ENCODE results near the gene GCN1. TPM values are rescaled to one million over a fixed set of nuclear protein-coding genes. Genes with fewer than 3 reads are reported as not detected.
"Not testable (repeated sequence)": the region's sequence is repeated elsewhere in the genome, so short reads cannot be mapped to it uniquely, and the experiment has no call there.

The GCN1 gene
- total RNA-seq, 1 donor from 2014 or later: 73.9 TPM

DNA sequence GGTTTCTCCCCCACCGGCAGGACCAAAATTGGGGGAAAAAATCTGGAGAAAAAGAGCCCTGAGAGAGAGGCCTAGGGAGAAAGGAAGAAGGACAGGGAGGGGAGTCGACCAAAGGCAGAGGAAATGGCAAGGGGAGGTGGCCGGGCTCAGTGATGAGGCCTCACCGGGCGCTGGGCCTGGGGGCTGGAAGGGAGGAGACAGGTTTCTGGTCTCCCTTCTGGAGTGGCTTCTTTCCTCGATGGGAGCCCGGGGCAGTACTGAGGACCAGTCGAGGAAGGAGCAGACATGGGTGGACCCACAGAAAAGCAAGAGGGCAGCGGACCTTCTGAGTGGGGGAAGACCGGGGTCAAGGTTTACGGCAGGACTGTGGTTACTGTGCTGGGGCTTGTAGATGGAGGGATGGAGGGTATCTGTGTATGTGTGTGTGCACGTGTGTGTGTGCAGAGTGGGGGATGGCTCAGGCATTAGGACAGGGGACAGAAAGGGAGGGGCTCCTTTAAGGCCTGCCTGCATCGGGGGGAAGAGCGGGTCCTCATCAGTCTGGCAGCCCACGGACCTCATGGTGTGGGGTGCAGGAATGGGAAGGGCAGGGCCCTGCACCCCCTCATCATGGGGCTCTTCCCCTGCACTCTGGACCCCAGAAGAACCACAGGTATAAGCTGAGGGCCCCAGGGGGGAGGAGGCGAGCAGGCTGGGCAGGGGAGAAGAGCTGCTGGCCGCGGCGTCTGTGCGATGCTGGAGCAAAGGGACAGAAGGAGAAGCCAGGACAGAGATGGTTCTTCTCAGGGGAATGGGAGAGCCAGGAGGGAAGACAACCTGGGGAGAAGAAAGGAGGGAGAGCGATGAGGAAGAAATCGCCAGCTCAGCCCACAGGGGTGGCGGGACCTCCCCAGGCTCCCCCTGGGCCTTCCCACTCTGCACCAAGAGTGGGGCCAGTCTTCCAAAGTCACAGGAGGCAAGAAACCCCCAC, 21.5 kb upstream of the GCN1 start:
- TF ChIP-seq, protein P1, sequence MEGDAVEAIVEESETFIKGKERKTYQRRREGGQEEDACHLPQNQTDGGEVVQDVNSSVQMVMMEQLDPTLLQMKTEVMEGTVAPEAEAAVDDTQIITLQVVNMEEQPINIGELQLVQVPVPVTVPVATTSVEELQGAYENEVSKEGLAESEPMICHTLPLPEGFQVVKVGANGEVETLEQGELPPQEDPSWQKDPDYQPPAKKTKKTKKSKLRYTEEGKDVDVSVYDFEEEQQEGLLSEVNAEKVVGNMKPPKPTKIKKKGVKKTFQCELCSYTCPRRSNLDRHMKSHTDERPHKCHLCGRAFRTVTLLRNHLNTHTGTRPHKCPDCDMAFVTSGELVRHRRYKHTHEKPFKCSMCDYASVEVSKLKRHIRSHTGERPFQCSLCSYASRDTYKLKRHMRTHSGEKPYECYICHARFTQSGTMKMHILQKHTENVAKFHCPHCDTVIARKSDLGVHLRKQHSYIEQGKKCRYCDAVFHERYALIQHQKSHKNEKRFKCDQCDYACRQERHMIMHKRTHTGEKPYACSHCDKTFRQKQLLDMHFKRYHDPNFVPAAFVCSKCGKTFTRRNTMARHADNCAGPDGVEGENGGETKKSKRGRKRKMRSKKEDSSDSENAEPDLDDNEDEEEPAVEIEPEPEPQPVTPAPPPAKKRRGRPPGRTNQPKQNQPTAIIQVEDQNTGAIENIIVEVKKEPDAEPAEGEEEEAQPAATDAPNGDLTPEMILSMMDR (conservative IDR thresholded peaks at IDR 0.05; ENCODE audit: low read depth, low read length): no peak
- H3K4me3 ChIP-seq (ENCODE audit: low read depth, low read length): no peak overlapping the region

DNA sequence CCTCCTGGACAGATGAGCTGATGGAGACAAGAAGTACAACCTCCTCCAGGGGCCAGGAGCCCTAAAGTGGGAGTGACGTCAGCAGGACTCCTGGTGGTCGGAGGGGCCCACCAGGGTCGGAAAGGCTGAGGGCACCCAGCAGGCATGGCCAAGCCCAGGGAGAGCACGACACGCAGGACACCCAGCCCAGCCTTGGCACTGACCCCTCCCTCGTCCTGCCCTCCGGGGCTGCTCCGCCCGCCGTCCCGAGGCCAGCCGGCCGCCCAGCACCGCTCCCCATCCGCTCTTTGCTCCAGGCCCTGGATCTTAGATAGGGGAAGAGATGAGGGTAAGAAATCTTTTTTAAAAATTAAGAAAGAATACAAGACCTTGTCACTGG, 20.8 kb upstream of the GCN1 start:
- no peak for DNase-seq (ENCODE audit: low read depth)
- no peak overlapping the region for H3K4me3 ChIP-seq (ENCODE audit: low read depth, low read length)
- TF ChIP-seq, protein P1 (conservative IDR thresholded peaks at IDR 0.05; ENCODE audit: low read depth, low read length): no peak

More for the DNA sequence above, 21.5 kb upstream of the GCN1 start:
- DNase-seq (ENCODE audit: low read depth): no peak

DNA sequence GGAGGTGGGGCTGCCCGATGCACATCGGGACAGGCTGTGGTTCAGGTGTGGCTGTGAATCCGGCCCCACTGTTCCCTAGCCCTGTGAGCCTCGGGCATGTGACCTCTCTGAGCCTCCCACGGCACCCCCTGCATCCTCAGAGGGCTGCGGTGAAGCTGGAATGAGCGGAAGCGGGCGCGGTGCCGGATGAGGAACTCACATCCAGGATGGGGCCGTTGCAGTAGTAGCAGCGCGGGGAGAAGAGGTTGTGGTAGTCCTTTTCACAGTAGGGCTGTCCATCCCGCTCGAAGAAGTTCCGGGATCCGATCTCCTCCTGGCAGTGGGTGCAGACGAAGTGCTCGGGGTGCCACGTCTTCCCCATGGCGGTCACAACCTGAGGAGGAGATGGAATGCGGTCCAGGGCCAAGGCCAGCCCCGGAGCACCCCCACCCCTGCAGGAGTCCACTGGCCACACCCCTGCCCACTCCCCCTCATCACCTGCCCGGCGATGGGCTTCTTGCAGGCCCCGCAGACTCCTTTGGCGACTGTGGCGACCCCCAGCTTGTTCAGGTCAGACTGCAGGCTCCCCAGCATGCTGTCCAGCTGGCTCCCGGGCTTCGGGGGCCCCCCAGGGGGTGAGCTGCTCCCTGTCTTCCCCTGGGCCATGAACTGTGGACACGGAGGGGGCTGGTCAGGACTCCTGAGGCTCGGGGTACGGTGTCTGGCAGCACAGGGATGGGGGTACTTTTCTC, 20.3 kb upstream of the GCN1 start:
- TF ChIP-seq, protein P1 (conservative IDR thresholded peaks at IDR 0.05; ENCODE audit: low read depth, low read length): no peak
- DNase-seq (ENCODE audit: low read depth): no peak
- no peak overlapping the region for H3K4me3 ChIP-seq (ENCODE audit: low read depth, low read length)

DNA sequence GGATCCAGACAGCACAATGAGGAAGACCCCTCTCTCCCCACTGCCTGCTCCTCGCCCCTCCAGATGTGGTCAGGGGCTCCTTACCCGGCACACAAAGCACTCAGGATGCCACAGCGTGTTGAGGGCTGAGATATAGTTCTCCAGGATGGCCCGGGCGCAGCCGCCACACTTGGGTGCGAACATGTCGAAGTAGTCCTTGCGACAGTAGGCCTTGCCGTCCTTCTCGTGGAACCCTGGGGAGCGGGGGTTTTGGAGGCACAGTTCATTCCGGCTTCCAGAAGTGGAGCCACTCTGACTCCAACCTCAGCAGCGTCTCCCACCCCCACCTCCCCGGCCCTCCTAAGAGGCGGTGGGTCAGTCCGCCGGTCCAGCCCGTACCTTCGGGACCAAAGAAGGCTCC, 19.2 kb upstream of the GCN1 start:
- TF ChIP-seq, protein P1 (conservative IDR thresholded peaks at IDR 0.05; ENCODE audit: low read depth, low read length): no peak
- H3K4me3 ChIP-seq (ENCODE audit: low read depth, low read length): no peak overlapping the region
- no peak for DNase-seq (ENCODE audit: low read depth)

DNA sequence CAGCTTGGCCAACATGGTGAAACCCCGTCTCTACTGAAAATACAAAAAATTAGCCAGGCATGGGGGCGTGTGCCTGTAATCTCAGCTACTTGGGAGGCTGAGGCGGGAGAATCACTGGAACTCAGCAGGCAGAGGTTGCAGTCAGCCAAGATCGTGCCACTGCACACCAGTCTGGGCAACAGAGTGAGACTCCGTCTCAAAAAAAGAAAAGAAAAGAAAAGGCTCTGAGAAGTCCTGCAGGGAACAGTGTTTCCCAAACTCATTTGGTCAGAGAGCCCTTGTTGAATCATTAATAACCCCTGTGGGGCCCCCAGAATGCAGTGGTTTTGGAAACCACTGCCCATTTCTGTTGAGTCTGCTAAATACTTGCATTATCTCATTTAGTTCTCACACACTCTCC, 18.7 kb upstream of the GCN1 start:
- H3K4me3 ChIP-seq (ENCODE audit: low read depth, low read length); DNase-seq (ENCODE audit: low read depth): not testable (repeated sequence)

DNA sequence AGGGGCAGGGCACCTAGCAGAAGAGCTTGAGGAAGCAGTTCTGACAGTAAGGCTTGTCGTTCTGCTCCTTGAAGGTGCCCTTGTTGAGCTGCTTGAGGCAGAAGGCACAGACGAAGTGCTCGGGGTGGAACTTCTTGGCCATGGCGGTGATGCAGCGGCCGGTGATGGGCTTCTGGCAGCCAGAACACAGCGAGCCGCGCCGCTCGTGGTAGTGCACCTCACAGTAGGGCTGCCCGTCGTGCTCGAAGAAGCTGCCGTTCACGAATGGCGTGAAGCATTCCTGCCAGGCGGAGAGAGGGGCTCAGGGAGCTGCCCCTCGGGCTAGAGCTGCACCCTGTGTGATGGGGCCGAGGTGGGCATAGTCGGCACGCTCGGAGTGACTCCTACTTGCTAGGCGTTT, 17.8 kb upstream of the GCN1 start:
- DNase-seq (ENCODE audit: low read depth): no peak

DNA sequence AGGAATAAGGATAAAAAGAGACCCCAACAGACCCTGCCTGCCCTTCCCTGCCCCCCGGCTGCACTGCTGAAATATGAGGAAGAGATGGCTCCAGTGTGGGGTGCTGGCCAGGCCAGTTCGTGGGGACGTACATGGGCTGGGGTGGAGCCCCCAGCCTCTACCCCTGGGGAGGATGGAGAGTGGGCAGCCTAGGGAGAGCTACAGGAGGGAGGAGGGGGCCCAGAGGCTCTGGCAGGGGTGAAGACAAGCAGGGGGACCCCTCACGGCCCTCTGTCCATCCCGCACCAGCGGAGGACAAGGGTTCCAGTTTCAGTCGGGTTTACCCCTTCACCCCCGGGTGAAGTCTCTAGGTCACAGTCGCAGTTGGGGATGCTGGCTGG, 17.4 kb upstream of the GCN1 start:
- H3K4me3 ChIP-seq (ENCODE audit: low read depth, low read length): no peak overlapping the region
- TF ChIP-seq, protein P1 (conservative IDR thresholded peaks at IDR 0.05; ENCODE audit: low read depth, low read length): no peak
- DNase-seq (ENCODE audit: low read depth): no peak

More for the DNA sequence above, 17.8 kb upstream of the GCN1 start:
- TF ChIP-seq, protein P1 (conservative IDR thresholded peaks at IDR 0.05; ENCODE audit: low read depth, low read length): no peak
- H3K4me3 ChIP-seq (ENCODE audit: low read depth, low read length): no peak overlapping the region
